Left ventricle myocardium inferior (tissue), 1 donor: ENCODE results near the gene C10orf71. TPM values are rescaled to one million over a fixed set of nuclear protein-coding genes. Genes with fewer than 3 reads are reported as not detected.

Source experiments
- DNase-seq: peaks from one replicate; pipeline ENCODE4 v3.0.0-alpha.2; 2020
- H3K27ac ChIP-seq: fragments of 200-600 bp; replicated peaks from 2 replicates; pipeline ENCODE4 v1.8.0; 2021
- H3K27me3 ChIP-seq: fragments of 200-600 bp; 2 replicates; pipeline ENCODE4 v1.8.0; 2021; ENCODE audit warnings: low read depth
- H3K36me3 ChIP-seq: fragments of 200-600 bp; 2 replicates; pipeline ENCODE4 v1.8.0; 2021
- H3K4me1 ChIP-seq: fragments of 200-600 bp; 2 replicates; pipeline ENCODE4 v1.8.0; 2021
- H3K4me3 ChIP-seq: fragments of 200-600 bp; 2 replicates; pipeline ENCODE4 v1.8.0; 2021; ENCODE audit warnings: mild to moderate bottlenecking, moderate library complexity
- H3K9me3 ChIP-seq: fragments of 200-600 bp; replicated peaks from 2 replicates; pipeline ENCODE4 v1.8.0; 2021
- CTCF ChIP-seq: fragments of 200-600 bp; IDR thresholded peaks from 2 replicates; pipeline ENCODE4 v1.8.0; 2021; ENCODE audit warnings: antibody characterized with exemption, mild to moderate bottlenecking, borderline replicate concordance
- intact Hi-C: fragments of 100-400 bp; cut with micrococcal nuclease; formaldehyde crosslinking; loops from one replicate; pipeline ENCODE4 v1.11.0; 2022
- total RNA-seq: library from RNA; stranded (reverse); fragmentation: NEBNext Ultra II Directional; extraction: Animal tissue kit (Norgen Biotek cat#: 25700); gene quantifications from one replicate; pipeline ENCODE4 v1.2.1, GENCODE V29; 2021
- donor health status: DM: no; HTN: yes; CAD: no; lungs with severe emphysema.

C10orf71 gene
- total RNA-seq, 1 donor from 2014 or later: 136 TPM

GRCh38 chr10:49324711-49325110 is 25.7 kb downstream of the C10orf71 start:
- Histone ChIP-seq H3K27ac (no peak overlapping the region), H3K4me1 (peaks cover 43% of the 10 kb centered on the region), H3K36me3 (peaks cover 14% of the 10 kb centered on the region), H3K4me3 (no peak overlapping the region), H3K9me3 (no peaks in the 10 kb centered on the region), H3K27me3 (no peaks in the 10 kb centered on the region)
- no peak for TF ChIP-seq CTCF
- DNase-seq: no peak
- intact Hi-C loops: no loop called here

GRCh38 chr10:49325131-49325915 is 26.4 kb downstream of the C10orf71 start:
- Histone ChIP-seq H3K4me3 (no peak overlapping the region), H3K36me3 (peaks cover 14% of the 10 kb centered on the region), H3K4me1 (peaks cover 37% of the 10 kb centered on the region), H3K27me3 (no peaks in the 10 kb centered on the region), H3K9me3 (no peaks in the 10 kb centered on the region), H3K27ac (peak overlapping the region; percentile 13)
- no peak for DNase-seq
- intact Hi-C loops: no loop called here
- no peak for TF ChIP-seq CTCF

- Histone ChIP-seq H3K4me3 (no peak overlapping the region), H3K27ac (no peak overlapping the region), H3K9me3 (no peaks in the 10 kb centered on the region), H3K27me3 (no peaks in the 10 kb centered on the region), H3K36me3 (peaks cover 14% of the 10 kb centered on the region), H3K4me1 (peaks cover 33% of the 10 kb centered on the region)
- TF ChIP-seq CTCF: no peak
- no peak for DNase-seq
- intact Hi-C loops: no loop called here
These were observed 27.2 kb downstream of the C10orf71 start for GRCh38 chr10:49325916-49326783.

- H3K4me1 ChIP-seq: peaks cover 27% of the 10 kb centered on the region
- intact Hi-C loops: no loop called here
- no peak for TF ChIP-seq CTCF
- no peak for DNase-seq
- H3K4me3 ChIP-seq: no peak overlapping the region
- no peaks in the 10 kb centered on the region for H3K9me3 ChIP-seq
- H3K27ac ChIP-seq: no peak overlapping the region
- no peaks in the 10 kb centered on the region for H3K27me3 ChIP-seq
- H3K36me3 ChIP-seq: peaks cover 14% of the 10 kb centered on the region
These were observed 28.3 kb downstream of the C10orf71 start for GRCh38 chr10:49327036-49327813.
